GM12873 (cell line): ENCODE results near the gene KRT39.
A peak's percentile ranks its signal among the peaks of the same experiment; 100 is the strongest.

Experiments used
- CTCF ChIP-seq: IDR thresholded peaks from 2 replicates; pipeline ENCODE4 v1.5.1; 2012; ENCODE audit warnings: low read depth, mild to moderate bottlenecking, moderate library complexity, low read length, control low read depth; ENCODE audit not compliant: insufficient read depth; ENCODE audit errors: missing control alignments

Gene KRT39

GRCh38 chr17:40963838-40964237, 2.9 kb downstream of the KRT39 start:
- peak; percentile 66 for TF ChIP-seq CTCF

GRCh38 chr17:40962059-40962561, 4.6 kb downstream of the KRT39 start:
- no peak for TF ChIP-seq CTCF

- TF ChIP-seq CTCF = no peak
Observed at GRCh38 chr17:40961591-40961990, 5.2 kb downstream of the KRT39 start.

- TF ChIP-seq CTCF = no peak
Observed at GRCh38 chr17:40960144-40960543, 6.6 kb downstream of the KRT39 start.

GRCh38 chr17:40958086-40958953, 8.4 kb downstream of the KRT39 start:
- TF ChIP-seq CTCF = no peak

GRCh38 chr17:40956401-40957254, 10.1 kb downstream of the KRT39 start:
- TF ChIP-seq CTCF = no peak

- no peak for TF ChIP-seq CTCF
Observed at GRCh38 chr17:40953881-40954280, 12.9 kb downstream of the KRT39 start.
